Measurements from ENCODE around the gene PNPLA6.
"Not testable (repeated sequence)": the region's sequence is repeated elsewhere in the genome, so short reads cannot be mapped to it uniquely, and the experiment has no call there.

Gene PNPLA6

GRCh38 chr19:7535998-7536695, 630 bp downstream of the PNPLA6 start:
- DNase-seq (ENCODE audit: low read depth): no peak
- peaks cover 23% of the 10 kb centered on the region for H3K36me3 ChIP-seq (ENCODE audit: control insufficient read depth, insufficient read depth, low read length, severe bottlenecking)

GRCh38 chr19:7538990-7539389, 3.5 kb downstream of the PNPLA6 start:
- H3K4me3 ChIP-seq (ENCODE audit: low read length); H3K27me3 ChIP-seq (replicated peaks; ENCODE audit: control insufficient read depth, insufficient read depth, low read length); H3K9me3 ChIP-seq (ENCODE audit: control insufficient read depth, low read length); DNase-seq (ENCODE audit: low read depth); H3K4me1 ChIP-seq (ENCODE audit: control insufficient read depth, insufficient read depth, low read length); H3K9ac ChIP-seq (ENCODE audit: low read length): not testable (repeated sequence)
- H3K36me3 ChIP-seq (ENCODE audit: control insufficient read depth, insufficient read depth, low read length, severe bottlenecking): peaks cover 46% of the 10 kb centered on the region

More at GRCh38 chr19:7535998-7536695, 630 bp downstream of the PNPLA6 start:
- Histone ChIP-seq H3K27me3 (replicated peaks; ENCODE audit: control insufficient read depth, insufficient read depth, low read length) (no peaks in the 10 kb centered on the region), H3K9ac (ENCODE audit: low read length) (peak overlapping the region; percentile 96), H3K9me3 (ENCODE audit: control insufficient read depth, low read length) (no peaks in the 10 kb centered on the region), H3K4me3 (ENCODE audit: low read length) (peak overlapping the region; percentile 97), H3K4me1 (ENCODE audit: control insufficient read depth, insufficient read depth, low read length) (peaks cover 10% of the 10 kb centered on the region)

- peaks cover 46% of the 10 kb centered on the region for H3K36me3 ChIP-seq (ENCODE audit: control insufficient read depth, insufficient read depth, low read length, severe bottlenecking)
- DNase-seq (ENCODE audit: low read depth): no peak
- no peak overlapping the region for H3K9ac ChIP-seq (ENCODE audit: low read length)
Observed at GRCh38 chr19:7539827-7540425, 4.4 kb downstream of the PNPLA6 start.

GRCh38 chr19:7540761-7541474, 5.4 kb downstream of the PNPLA6 start:
- Histone ChIP-seq H3K36me3 (ENCODE audit: control insufficient read depth, insufficient read depth, low read length, severe bottlenecking) (peaks cover 50% of the 10 kb centered on the region), H3K4me3 (ENCODE audit: low read length) (no peak overlapping the region), H3K4me1 (ENCODE audit: control insufficient read depth, insufficient read depth, low read length) (peaks cover 5% of the 10 kb centered on the region), H3K27me3 (replicated peaks; ENCODE audit: control insufficient read depth, insufficient read depth, low read length) (no peaks in the 10 kb centered on the region), H3K9ac (ENCODE audit: low read length) (no peak overlapping the region), H3K9me3 (ENCODE audit: control insufficient read depth, low read length) (no peaks in the 10 kb centered on the region)
- no peak for DNase-seq (ENCODE audit: low read depth)

More at GRCh38 chr19:7539827-7540425, 4.4 kb downstream of the PNPLA6 start:
- H3K4me3 ChIP-seq (ENCODE audit: low read length): no peak overlapping the region
- H3K9me3 ChIP-seq (ENCODE audit: control insufficient read depth, low read length): no peaks in the 10 kb centered on the region
- no peaks in the 10 kb centered on the region for H3K27me3 ChIP-seq (replicated peaks; ENCODE audit: control insufficient read depth, insufficient read depth, low read length)
- peaks cover 5% of the 10 kb centered on the region for H3K4me1 ChIP-seq (ENCODE audit: control insufficient read depth, insufficient read depth, low read length)

GRCh38 chr19:7541475-7541824, 5.9 kb downstream of the PNPLA6 start:
- H3K9ac ChIP-seq (ENCODE audit: low read length): no peak overlapping the region
- H3K4me1 ChIP-seq (ENCODE audit: control insufficient read depth, insufficient read depth, low read length): peaks cover under 1% of the 10 kb centered on the region
- H3K4me3 ChIP-seq (ENCODE audit: low read length): no peak overlapping the region
- H3K9me3 ChIP-seq (ENCODE audit: control insufficient read depth, low read length): no peaks in the 10 kb centered on the region
- DNase-seq (ENCODE audit: low read depth): no peak
- peaks cover 50% of the 10 kb centered on the region for H3K36me3 ChIP-seq (ENCODE audit: control insufficient read depth, insufficient read depth, low read length, severe bottlenecking)
- no peaks in the 10 kb centered on the region for H3K27me3 ChIP-seq (replicated peaks; ENCODE audit: control insufficient read depth, insufficient read depth, low read length)

GRCh38 chr19:7541828-7542443, 6.4 kb downstream of the PNPLA6 start:
- Histone ChIP-seq H3K9me3 (ENCODE audit: control insufficient read depth, low read length) (no peaks in the 10 kb centered on the region), H3K9ac (ENCODE audit: low read length) (no peak overlapping the region), H3K27me3 (replicated peaks; ENCODE audit: control insufficient read depth, insufficient read depth, low read length) (no peaks in the 10 kb centered on the region), H3K4me1 (ENCODE audit: control insufficient read depth, insufficient read depth, low read length) (no peaks in the 10 kb centered on the region), H3K36me3 (ENCODE audit: control insufficient read depth, insufficient read depth, low read length, severe bottlenecking) (peaks cover 49% of the 10 kb centered on the region), H3K4me3 (ENCODE audit: low read length) (no peak overlapping the region)
- no peak for DNase-seq (ENCODE audit: low read depth)

- H3K4me1 ChIP-seq (ENCODE audit: control insufficient read depth, insufficient read depth, low read length): no peaks in the 10 kb centered on the region
- peaks cover 44% of the 10 kb centered on the region for H3K36me3 ChIP-seq (ENCODE audit: control insufficient read depth, insufficient read depth, low read length, severe bottlenecking)
- H3K4me3 ChIP-seq (ENCODE audit: low read length): no peak overlapping the region
- no peaks in the 10 kb centered on the region for H3K27me3 ChIP-seq (replicated peaks; ENCODE audit: control insufficient read depth, insufficient read depth, low read length)
- no peak overlapping the region for H3K9ac ChIP-seq (ENCODE audit: low read length)
- no peaks in the 10 kb centered on the region for H3K9me3 ChIP-seq (ENCODE audit: control insufficient read depth, low read length)
- no peak for DNase-seq (ENCODE audit: low read depth)
Observed at GRCh38 chr19:7542556-7543348, 7.2 kb downstream of the PNPLA6 start.

GRCh38 chr19:7544626-7545025, 9.1 kb downstream of the PNPLA6 start:
- Histone ChIP-seq H3K4me3 (ENCODE audit: low read length) (no peak overlapping the region), H3K27me3 (replicated peaks; ENCODE audit: control insufficient read depth, insufficient read depth, low read length) (no peaks in the 10 kb centered on the region), H3K36me3 (ENCODE audit: control insufficient read depth, insufficient read depth, low read length, severe bottlenecking) (peaks cover 37% of the 10 kb centered on the region), H3K9ac (ENCODE audit: low read length) (no peak overlapping the region), H3K9me3 (ENCODE audit: control insufficient read depth, low read length) (no peaks in the 10 kb centered on the region), H3K4me1 (ENCODE audit: control insufficient read depth, insufficient read depth, low read length) (no peaks in the 10 kb centered on the region)
- DNase-seq (ENCODE audit: low read depth): no peak

GRCh38 chr19:7545300-7545699, 9.8 kb downstream of the PNPLA6 start:
- H3K4me1 ChIP-seq (ENCODE audit: control insufficient read depth, insufficient read depth, low read length): no peaks in the 10 kb centered on the region
- H3K36me3 ChIP-seq (ENCODE audit: control insufficient read depth, insufficient read depth, low read length, severe bottlenecking): peaks cover 41% of the 10 kb centered on the region
- H3K9me3 ChIP-seq (ENCODE audit: control insufficient read depth, low read length): no peaks in the 10 kb centered on the region
- DNase-seq (ENCODE audit: low read depth): no peak
- H3K9ac ChIP-seq (ENCODE audit: low read length): no peak overlapping the region
- no peaks in the 10 kb centered on the region for H3K27me3 ChIP-seq (replicated peaks; ENCODE audit: control insufficient read depth, insufficient read depth, low read length)
- no peak overlapping the region for H3K4me3 ChIP-seq (ENCODE audit: low read length)

- H3K4me3 ChIP-seq (ENCODE audit: low read length): no peak overlapping the region
- H3K9ac ChIP-seq (ENCODE audit: low read length): no peak overlapping the region
- no peaks in the 10 kb centered on the region for H3K27me3 ChIP-seq (replicated peaks; ENCODE audit: control insufficient read depth, insufficient read depth, low read length)
- no peak for DNase-seq (ENCODE audit: low read depth)
- H3K4me1 ChIP-seq (ENCODE audit: control insufficient read depth, insufficient read depth, low read length): no peaks in the 10 kb centered on the region
- peaks cover 40% of the 10 kb centered on the region for H3K36me3 ChIP-seq (ENCODE audit: control insufficient read depth, insufficient read depth, low read length, severe bottlenecking)
- no peaks in the 10 kb centered on the region for H3K9me3 ChIP-seq (ENCODE audit: control insufficient read depth, low read length)
Observed at GRCh38 chr19:7545904-7546303, 10.4 kb downstream of the PNPLA6 start.

Data from adipocyte (in vitro differentiated cells).